ENCODE results near the gene LARP1B. TPM values are rescaled to one million over a fixed set of nuclear protein-coding genes. Genes with fewer than 3 reads are reported as not detected.
A peak's percentile ranks its signal among the peaks of the same experiment; 100 is the strongest.
"Not testable (repeated sequence)": the region's sequence is repeated elsewhere in the genome, so short reads cannot be mapped to it uniquely, and the experiment has no call there.

LARP1B gene
- total RNA-seq, 1 donor from 2014 or later = 33.3 TPM

DNA sequence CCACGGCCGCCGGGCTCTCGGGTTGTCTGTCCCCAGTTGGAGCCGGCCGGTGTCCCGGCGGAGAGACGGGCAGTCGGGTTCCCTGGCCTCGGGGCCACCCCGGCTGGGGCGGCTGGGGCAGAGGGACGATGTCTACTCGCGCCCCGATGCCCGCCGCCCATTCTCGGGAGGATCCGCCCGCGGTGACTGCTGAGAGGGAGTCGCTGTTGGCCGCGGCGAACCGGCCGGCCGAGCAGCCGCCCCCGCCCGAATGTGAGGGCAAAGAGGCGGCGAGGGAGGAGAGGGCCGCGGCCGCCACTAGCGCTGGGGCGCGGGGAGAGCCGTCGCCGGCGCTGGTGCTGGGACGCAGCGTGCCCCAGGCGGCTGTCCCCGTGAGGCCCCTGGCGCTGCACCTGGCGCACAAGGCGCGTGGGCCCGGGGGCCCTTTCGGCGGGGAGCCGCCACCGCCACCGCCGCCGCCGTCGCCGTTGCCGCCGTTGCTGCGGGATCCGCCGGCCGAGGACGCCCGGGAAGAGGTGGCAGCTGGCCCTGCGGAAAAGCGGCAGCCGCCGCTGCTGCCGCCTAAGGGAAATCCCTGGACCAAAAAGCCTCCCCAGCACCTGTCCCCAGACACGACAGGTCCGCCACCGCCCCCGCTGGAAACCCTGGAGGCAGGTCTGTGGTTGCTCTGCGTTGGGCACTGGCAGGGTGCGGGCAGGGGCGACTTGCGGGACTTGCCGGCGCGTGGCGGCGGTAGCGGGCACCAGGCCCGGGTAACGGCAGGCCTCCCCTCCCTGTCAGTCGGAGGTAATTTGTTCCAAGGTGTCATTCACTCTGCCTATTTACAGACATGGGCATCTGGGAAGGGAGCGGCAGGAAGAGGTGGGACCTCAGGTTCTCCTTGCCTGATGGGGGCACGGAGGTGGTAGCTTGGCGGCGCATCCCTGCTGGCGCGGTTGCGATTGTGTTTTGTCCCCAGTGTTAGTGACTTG lies 739 bp downstream of the LARP1B start:
- H3K4me3 Mint-ChIP-seq = peak overlapping the region; percentile 88

GRCh38 chr4:128066453-128066820 lies 5.3 kb downstream of the LARP1B start:
- H3K4me1 Mint-ChIP-seq (ENCODE audit: low read depth); H3K4me3 Mint-ChIP-seq; H3K27ac Mint-ChIP-seq; H3K27me3 Mint-ChIP-seq (ENCODE audit: insufficient read depth); H3K9me3 Mint-ChIP-seq; H3K36me3 Mint-ChIP-seq (ENCODE audit: low read depth); intact Hi-C loops (cut with micrococcal nuclease); DNase-seq (ENCODE audit: low spot score): not testable (repeated sequence)

More for the DNA sequence above, 739 bp downstream of the LARP1B start:
- intact Hi-C loops (cut with micrococcal nuclease) = loop anchor here (1.0 to 5.0 kb wide), 8 partner anchors 97 to 1031 kb away; partner anchors contain the start of genes ABHD18, HSPA4L, MFSD8 and PGRMC2
- H3K27me3 Mint-ChIP-seq (ENCODE audit: insufficient read depth) = no peaks in the 10 kb centered on the region
- H3K27ac Mint-ChIP-seq = peak overlapping the region; percentile 79
- no peaks in the 10 kb centered on the region for H3K9me3 Mint-ChIP-seq
- H3K36me3 Mint-ChIP-seq (ENCODE audit: low read depth) = no peaks in the 10 kb centered on the region
- H3K4me1 Mint-ChIP-seq (ENCODE audit: low read depth) = peaks cover 6% of the 10 kb centered on the region
- DNase-seq (ENCODE audit: low spot score) = peak; percentile 51

DNA sequence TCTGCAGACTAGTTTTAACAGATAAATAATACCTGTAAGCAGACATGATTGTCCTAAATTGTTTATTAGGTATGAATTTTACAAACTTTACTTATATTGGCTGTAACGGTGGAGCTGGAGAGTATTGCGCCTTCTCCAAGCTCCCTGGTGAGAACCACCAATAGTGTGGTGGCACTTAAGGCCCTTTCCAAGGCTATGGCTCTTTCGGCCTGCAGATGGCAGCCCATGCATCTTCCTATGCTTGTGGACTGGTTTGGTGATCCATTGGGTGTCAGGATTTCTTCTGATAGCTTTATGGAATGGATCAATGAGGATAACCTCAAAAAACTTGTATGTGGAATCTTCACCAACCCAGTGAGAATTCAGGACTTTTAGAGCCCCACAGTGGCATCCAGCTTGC lies 7.8 kb downstream of the LARP1B start:
- Mint-ChIP-seq H3K27ac (no peak overlapping the region), H3K9me3 (no peaks in the 10 kb centered on the region), H3K4me3 (no peak overlapping the region), H3K4me1 (ENCODE audit: low read depth) (no peaks in the 10 kb centered on the region), H3K36me3 (ENCODE audit: low read depth) (no peaks in the 10 kb centered on the region), H3K27me3 (ENCODE audit: insufficient read depth) (no peaks in the 10 kb centered on the region)
- no peak for DNase-seq (ENCODE audit: low spot score)
- intact Hi-C loops (cut with micrococcal nuclease) = no loop called here

DNA sequence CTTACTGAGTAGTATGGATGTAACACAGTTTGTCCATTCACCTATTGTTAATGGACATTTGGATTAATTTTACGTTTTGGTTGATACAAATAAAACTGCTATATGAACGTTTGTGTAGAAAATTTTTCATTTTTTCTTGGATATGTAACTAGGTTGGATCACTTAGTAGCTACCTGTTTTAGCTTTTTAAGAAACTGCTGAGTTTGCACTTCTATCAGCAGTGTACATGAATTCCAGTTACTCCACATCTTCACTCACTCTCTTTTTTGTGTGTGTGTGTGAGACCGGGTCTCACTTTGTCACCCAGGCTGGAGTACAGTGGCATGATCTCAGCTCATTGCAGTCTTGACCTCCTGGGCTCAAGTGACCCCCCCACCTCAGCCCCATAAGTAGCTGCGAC lies 15.4 kb downstream of the LARP1B start:
- H3K4me3 Mint-ChIP-seq = no peak overlapping the region
- H3K27me3 Mint-ChIP-seq (ENCODE audit: insufficient read depth) = no peaks in the 10 kb centered on the region
- H3K9me3 Mint-ChIP-seq = no peaks in the 10 kb centered on the region
- intact Hi-C loops (cut with micrococcal nuclease) = no loop called here
- no peak for DNase-seq (ENCODE audit: low spot score)
- H3K36me3 Mint-ChIP-seq (ENCODE audit: low read depth) = peaks cover 19% of the 10 kb centered on the region
- H3K4me1 Mint-ChIP-seq (ENCODE audit: low read depth) = no peaks in the 10 kb centered on the region
- H3K27ac Mint-ChIP-seq = no peak overlapping the region

DNA sequence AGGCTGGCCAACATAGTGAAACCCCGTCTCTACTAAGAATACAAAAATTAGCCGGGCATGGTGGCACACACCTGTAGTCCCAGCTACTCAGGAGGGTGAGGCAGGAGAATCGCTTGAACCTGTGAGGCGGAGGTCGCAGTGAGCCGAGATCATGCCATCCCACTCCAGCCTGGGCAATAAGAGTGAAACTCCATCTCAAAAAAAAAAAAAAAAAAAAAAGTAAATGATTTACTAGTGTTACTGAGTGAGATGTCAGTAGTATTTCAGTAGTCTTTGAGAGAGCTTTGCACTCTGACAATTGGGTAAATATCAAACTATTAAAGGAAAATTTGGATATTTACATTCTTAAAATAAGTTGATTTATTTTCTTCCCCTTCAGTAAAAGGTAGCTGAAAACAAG lies 34.2 kb downstream of the LARP1B start:
- H3K4me3 Mint-ChIP-seq; H3K9me3 Mint-ChIP-seq; intact Hi-C loops (cut with micrococcal nuclease); DNase-seq (ENCODE audit: low spot score); H3K27me3 Mint-ChIP-seq (ENCODE audit: insufficient read depth); H3K4me1 Mint-ChIP-seq (ENCODE audit: low read depth): not testable (repeated sequence)
- Mint-ChIP-seq H3K27ac (peak overlapping the region; percentile 23), H3K36me3 (ENCODE audit: low read depth) (peaks cover 18% of the 10 kb centered on the region)

- peaks cover 17% of the 10 kb centered on the region for H3K36me3 Mint-ChIP-seq (ENCODE audit: low read depth)
- no peak overlapping the region for H3K4me3 Mint-ChIP-seq
- H3K9me3 Mint-ChIP-seq = no peaks in the 10 kb centered on the region
- DNase-seq (ENCODE audit: low spot score) = no peak
- intact Hi-C loops (cut with micrococcal nuclease) = no loop called here
- no peaks in the 10 kb centered on the region for H3K4me1 Mint-ChIP-seq (ENCODE audit: low read depth)
- H3K27ac Mint-ChIP-seq = no peak overlapping the region
- H3K27me3 Mint-ChIP-seq (ENCODE audit: insufficient read depth) = no peaks in the 10 kb centered on the region
These were observed 46.7 kb downstream of the LARP1B start for GRCh38 chr4:128107766-128108165.

- H3K27me3 Mint-ChIP-seq (ENCODE audit: insufficient read depth) = no peaks in the 10 kb centered on the region
- no peaks in the 10 kb centered on the region for H3K9me3 Mint-ChIP-seq
- no peak overlapping the region for H3K27ac Mint-ChIP-seq
- no peaks in the 10 kb centered on the region for H3K4me1 Mint-ChIP-seq (ENCODE audit: low read depth)
- H3K36me3 Mint-ChIP-seq (ENCODE audit: low read depth) = peaks cover 32% of the 10 kb centered on the region
- intact Hi-C loops (cut with micrococcal nuclease) = no loop called here
- no peak overlapping the region for H3K4me3 Mint-ChIP-seq
- no peak for DNase-seq (ENCODE audit: low spot score)
These were observed 61.9 kb downstream of the LARP1B start for GRCh38 chr4:128123036-128123435.

DNA sequence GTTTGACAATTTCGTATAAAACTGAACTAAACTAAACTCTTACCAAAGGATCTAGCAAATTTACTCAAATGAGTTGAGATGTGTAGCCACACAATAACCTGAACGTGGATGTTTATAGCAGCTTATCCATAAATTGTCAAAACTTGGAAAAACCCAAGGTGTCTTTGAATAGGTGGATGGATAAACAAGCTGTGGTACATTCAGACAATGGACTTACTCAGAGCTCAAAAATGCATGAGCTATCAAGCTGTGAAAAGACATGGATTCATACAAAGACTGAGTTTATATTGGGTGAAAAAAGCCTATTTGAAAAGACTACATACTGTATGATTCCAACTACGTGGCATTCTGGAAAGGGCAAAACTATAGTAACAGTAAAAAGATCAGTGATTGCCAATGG lies 69.5 kb downstream of the LARP1B start:
- no peak for DNase-seq (ENCODE audit: low spot score)
- H3K27ac Mint-ChIP-seq = no peak overlapping the region
- H3K27me3 Mint-ChIP-seq (ENCODE audit: insufficient read depth) = no peaks in the 10 kb centered on the region
- peaks cover 8% of the 10 kb centered on the region for H3K36me3 Mint-ChIP-seq (ENCODE audit: low read depth)
- no peaks in the 10 kb centered on the region for H3K9me3 Mint-ChIP-seq
- H3K4me3 Mint-ChIP-seq = no peak overlapping the region
- intact Hi-C loops (cut with micrococcal nuclease) = no loop called here
- H3K4me1 Mint-ChIP-seq (ENCODE audit: low read depth) = no peaks in the 10 kb centered on the region

DNA sequence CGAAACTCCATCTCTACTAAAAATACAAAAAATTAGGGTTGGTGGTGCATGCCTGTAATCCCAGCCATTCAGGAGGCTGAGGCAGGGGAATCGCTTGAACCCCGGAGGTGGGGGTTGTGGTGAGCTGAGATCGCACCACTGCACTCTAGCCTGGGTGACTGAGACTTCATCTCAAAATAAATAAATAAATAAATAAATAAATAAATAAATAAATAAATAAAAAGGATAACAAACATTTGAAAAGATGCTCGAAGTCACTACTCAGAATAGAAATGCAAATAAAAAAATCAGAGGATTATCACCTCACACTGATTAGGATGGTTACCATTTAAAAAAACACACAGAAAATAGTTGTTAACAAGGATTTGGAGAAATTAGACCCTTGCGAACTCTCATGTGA lies 73.8 kb downstream of the LARP1B start:
- Mint-ChIP-seq H3K9me3 (no peaks in the 10 kb centered on the region), H3K27me3 (ENCODE audit: insufficient read depth) (no peaks in the 10 kb centered on the region), H3K27ac (no peak overlapping the region), H3K4me3 (no peak overlapping the region), H3K36me3 (ENCODE audit: low read depth) (peaks cover 5% of the 10 kb centered on the region), H3K4me1 (ENCODE audit: low read depth) (no peaks in the 10 kb centered on the region)
- DNase-seq (ENCODE audit: low spot score) = no peak
- intact Hi-C loops (cut with micrococcal nuclease) = no loop called here

DNA sequence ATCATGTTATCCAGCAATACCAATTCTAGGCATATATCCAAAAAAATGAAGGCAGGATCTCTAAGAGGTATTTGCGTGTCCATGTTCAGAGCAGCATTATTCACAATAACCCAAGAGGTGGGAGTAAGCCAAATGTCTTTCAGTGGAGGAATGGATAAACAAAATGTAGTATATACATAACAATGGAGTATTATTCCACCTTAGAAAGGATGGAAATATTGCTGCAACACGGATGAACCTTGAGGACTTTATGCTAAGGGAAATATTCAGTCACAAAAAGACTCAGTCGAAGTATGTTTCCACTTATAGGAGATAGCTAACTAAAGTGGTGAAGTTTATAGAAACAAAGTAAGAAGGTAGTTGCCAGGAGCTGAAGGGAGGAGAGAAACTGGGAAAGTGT lies 74.3 kb downstream of the LARP1B start:
- Mint-ChIP-seq H3K4me3 (no peak overlapping the region), H3K27me3 (ENCODE audit: insufficient read depth) (no peaks in the 10 kb centered on the region), H3K36me3 (ENCODE audit: low read depth) (peaks cover 5% of the 10 kb centered on the region), H3K9me3 (no peaks in the 10 kb centered on the region), H3K27ac (peak overlapping the region; percentile 16), H3K4me1 (ENCODE audit: low read depth) (no peaks in the 10 kb centered on the region)
- intact Hi-C loops (cut with micrococcal nuclease) = no loop called here
- DNase-seq (ENCODE audit: low spot score) = no peak

DNA sequence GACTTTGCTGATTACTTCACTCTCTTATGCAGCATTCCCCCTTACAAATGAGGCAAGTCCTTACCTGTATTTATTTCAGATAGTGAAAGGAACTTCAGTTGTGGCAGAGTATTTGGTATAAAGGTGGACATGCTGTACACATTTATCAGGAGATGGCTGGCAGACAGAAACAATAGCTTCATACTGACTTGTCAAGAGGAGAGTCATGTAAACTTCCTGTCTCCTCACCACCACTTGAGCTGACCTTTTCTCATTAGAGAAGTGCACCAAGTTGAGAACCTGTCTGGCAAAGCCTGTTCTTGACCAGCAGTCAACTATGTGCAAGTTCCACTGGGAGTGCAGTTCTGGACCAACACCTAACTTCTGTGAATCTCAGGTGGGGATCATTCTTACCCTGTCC lies 80.8 kb downstream of the LARP1B start:
- intact Hi-C loops (cut with micrococcal nuclease) = no loop called here
- Mint-ChIP-seq H3K9me3 (peaks cover 31% of the 10 kb centered on the region), H3K27ac (no peak overlapping the region)

GRCh38 chr4:128145727-128146126 lies 84.6 kb downstream of the LARP1B start:
- no peak for DNase-seq (ENCODE audit: low spot score)
- H3K36me3 Mint-ChIP-seq (ENCODE audit: low read depth) = peaks cover 13% of the 10 kb centered on the region
- no peak overlapping the region for H3K27ac Mint-ChIP-seq
- intact Hi-C loops (cut with micrococcal nuclease) = no loop called here
- peaks cover 31% of the 10 kb centered on the region for H3K9me3 Mint-ChIP-seq
- no peaks in the 10 kb centered on the region for H3K4me1 Mint-ChIP-seq (ENCODE audit: low read depth)
- no peaks in the 10 kb centered on the region for H3K27me3 Mint-ChIP-seq (ENCODE audit: insufficient read depth)
- no peak overlapping the region for H3K4me3 Mint-ChIP-seq

More for the DNA sequence above, 80.8 kb downstream of the LARP1B start:
- H3K27me3 Mint-ChIP-seq (ENCODE audit: insufficient read depth) = no peaks in the 10 kb centered on the region
- H3K4me3 Mint-ChIP-seq = no peak overlapping the region
- no peaks in the 10 kb centered on the region for H3K4me1 Mint-ChIP-seq (ENCODE audit: low read depth)
- DNase-seq (ENCODE audit: low spot score) = no peak
- peaks cover 13% of the 10 kb centered on the region for H3K36me3 Mint-ChIP-seq (ENCODE audit: low read depth)

- H3K27me3 Mint-ChIP-seq (ENCODE audit: insufficient read depth) = no peaks in the 10 kb centered on the region
- no peaks in the 10 kb centered on the region for H3K4me1 Mint-ChIP-seq (ENCODE audit: low read depth)
- intact Hi-C loops (cut with micrococcal nuclease) = no loop called here
- no peak overlapping the region for H3K4me3 Mint-ChIP-seq
- no peaks in the 10 kb centered on the region for H3K36me3 Mint-ChIP-seq (ENCODE audit: low read depth)
- H3K27ac Mint-ChIP-seq = no peak overlapping the region
- H3K9me3 Mint-ChIP-seq = no peaks in the 10 kb centered on the region
- no peak for DNase-seq (ENCODE audit: low spot score)
These were observed 92.7 kb downstream of the LARP1B start for GRCh38 chr4:128153800-128154199.

Measured in activated T-helper 1 cell treated with anti-CD3 and anti-CD28 coated beads, Interleukin-12 subunit alpha, Interleukin-12 subunit beta, Interleukin-2, Interleukin-4 antibody, amounts not matched to agents 30 ng/mL and 10 ng/mL and 1 ng/mL, durations not matched to agents 14 hours and 24 hours and 36 hours (primary cell).